ENCODE measurements around the gene GLT8D2. TPM values are rescaled to one million over a fixed set of nuclear protein-coding genes. Genes with fewer than 3 reads are reported as not detected.

GLT8D2 gene
- total and polyA plus RNA-seq, 2 of the 13 experiments (the other 11 are each of a cell fraction or from before 2014, with no cell fraction given): not detected

GRCh38 chr12:103965590-103966504 is 84.1 kb downstream of the GLT8D2 start, which contains the start of gene TDG (continued):
- TF ChIP-seq ZBTB14 (CRISPR knock-in tag; IDR thresholded peaks at IDR 0.05) (peak; percentile 92), JUNB (CRISPR knock-in tag; IDR thresholded peaks at IDR 0.05; ENCODE audit: borderline replicate concordance) (0 out of 2 replicates have a peak, but pooled peaks have one; percentile 13), HDAC2 (CRISPR knock-in tag; IDR thresholded peaks at IDR 0.05) (peak; percentile 72), AKAP8 (CRISPR knock-in tag; IDR thresholded peaks at IDR 0.05) (0 out of 2 replicates have a peak, but pooled peaks have one; percentile 43), NFKBIZ (CRISPR knock-in tag; IDR thresholded peaks at IDR 0.05) (peak; percentile 60; the same call in 1 of the 2 replicates), HBP1 (CRISPR knock-in tag; IDR thresholded peaks at IDR 0.05; ENCODE audit: low read depth) (peak; percentile 64; the same call in 1 of the 2 replicates), MTA1 (CRISPR knock-in tag; IDR thresholded peaks at IDR 0.05; ENCODE audit: borderline replicate concordance) (0 out of 2 replicates have a peak, but pooled peaks have one; percentile 65), RFX5 (IDR thresholded peaks at IDR 0.05; ENCODE audit: low read depth, low read length) (no peak), TBL1XR1 (IDR thresholded peaks at IDR 0.05; ENCODE audit: borderline replicate concordance, low read length, partially characterized antibody) (peak; percentile 63), ZNF510 (CRISPR knock-in tag; IDR thresholded peaks at IDR 0.05; ENCODE audit: low read depth) (peak; percentile 24), TEAD2 (CRISPR knock-in tag; IDR thresholded peaks at IDR 0.05) (no peak), ZNF780A (CRISPR knock-in tag; IDR thresholded peaks at IDR 0.05) (peak; percentile 17; the same call in 1 of the 2 replicates), ZNF180 (CRISPR knock-in tag; IDR thresholded peaks at IDR 0.05; ENCODE audit: borderline replicate concordance, low read depth) (no peak), HIC2 (CRISPR knock-in tag; IDR thresholded peaks at IDR 0.05; ENCODE audit: low read depth) (peak; percentile 87), BCL6 (CRISPR knock-in tag; IDR thresholded peaks at IDR 0.05) (peak; percentile 47), GLI4 (CRISPR knock-in tag; IDR thresholded peaks at IDR 0.05; ENCODE audit: borderline replicate concordance) (peak; percentile 92; the same call in 1 of the 2 replicates), MTF2 (CRISPR knock-in tag; IDR thresholded peaks at IDR 0.05; ENCODE audit: borderline replicate concordance) (peak; percentile 69), ZNF512B (CRISPR knock-in tag; IDR thresholded peaks at IDR 0.05; ENCODE audit: borderline replicate concordance) (peak; percentile 76; the same call in 1 of the 2 replicates), ZMYM2 (CRISPR knock-in tag; IDR thresholded peaks at IDR 0.05) (0 out of 2 replicates have a peak, but pooled peaks have one; percentile 31), HNF4G (IDR thresholded peaks at IDR 0.05; ENCODE audit: borderline replicate concordance, low read depth, low read length) (no peak), HNF4G (CRISPR knock-in tag; IDR thresholded peaks at IDR 0.05; ENCODE audit: borderline replicate concordance, low read depth) (peak; percentile 18; the same call in 1 of the 2 replicates)
